Large intestine (tissue), 12 donors: Measurements from ENCODE around the gene USP17L20. TPM values are rescaled to one million over a fixed set of nuclear protein-coding genes. Genes with fewer than 3 reads are reported as not detected.
A peak's percentile ranks its signal among the peaks of the same experiment; 100 is the strongest.
"Not testable (repeated sequence)": the region's sequence is repeated elsewhere in the genome, so short reads cannot be mapped to it uniquely, and the experiment has no call there.

Source experiments
- DNase-seq, 2 donors: peaks; one replicate each; pipeline versions ENCODE4 v3.0.0 to v3.0.0-alpha.2; 2013
- H3K27ac ChIP-seq: one replicate; pipeline ENCODE4 v1.5.1; 2013; ENCODE audit warnings: low read length
- H3K27me3 ChIP-seq: 2 replicates; pipeline ENCODE4 v1.6.1; 2013; ENCODE audit warnings: low read length; ENCODE audit not compliant: control insufficient read depth, insufficient read depth
- H3K36me3 ChIP-seq: 2 replicates; pipeline ENCODE4 v1.6.1; 2013; ENCODE audit warnings: low read length; ENCODE audit not compliant: control insufficient read depth, insufficient read depth
- H3K4me1 ChIP-seq: one replicate; pipeline ENCODE4 v1.6.1; 2013; ENCODE audit warnings: low read length; ENCODE audit not compliant: control insufficient read depth, insufficient read depth
- H3K4me3 ChIP-seq: one replicate; pipeline ENCODE4 v1.5.1; 2013; ENCODE audit warnings: low read length
- H3K9me3 ChIP-seq: one replicate; pipeline ENCODE4 v1.6.1; 2013; ENCODE audit warnings: mild to moderate bottlenecking, low read depth, low read length, moderate library complexity; ENCODE audit not compliant: control insufficient read depth
- WGBS: methylation state at CpG from one replicate; pipeline ENCODE4 v1.1.5; 2013; ENCODE audit warnings: low lambda C conversion rate; ENCODE audit not compliant: insufficient coverage; 5-methylcytosine and 5-hydroxymethylcytosine counted together
- long read RNA-seq, 11 donors: transcript quantifications; one replicate each; lab custom pipeline, GENCODE V29; 2026
- polyA plus RNA-seq: library from polyadenylated mRNA; unstranded; fragments of 120-200 nt; gene quantifications from one replicate; pipeline ENCODE4 v1.2.1, GENCODE V29; 2013

Gene USP17L20, protein sequence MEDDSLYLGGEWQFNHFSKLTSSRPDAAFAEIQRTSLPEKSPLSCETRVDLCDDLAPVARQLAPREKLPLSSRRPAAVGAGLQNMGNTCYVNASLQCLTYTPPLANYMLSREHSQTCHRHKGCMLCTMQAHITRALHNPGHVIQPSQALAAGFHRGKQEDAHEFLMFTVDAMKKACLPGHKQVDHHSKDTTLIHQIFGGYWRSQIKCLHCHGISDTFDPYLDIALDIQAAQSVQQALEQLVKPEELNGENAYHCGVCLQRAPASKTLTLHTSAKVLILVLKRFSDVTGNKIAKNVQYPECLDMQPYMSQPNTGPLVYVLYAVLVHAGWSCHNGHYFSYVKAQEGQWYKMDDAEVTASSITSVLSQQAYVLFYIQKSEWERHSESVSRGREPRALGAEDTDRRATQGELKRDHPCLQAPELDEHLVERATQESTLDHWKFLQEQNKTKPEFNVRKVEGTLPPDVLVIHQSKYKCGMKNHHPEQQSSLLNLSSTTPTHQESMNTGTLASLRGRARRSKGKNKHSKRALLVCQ
- not detected for polyA plus RNA-seq
- long read RNA-seq, donor 1: 0 reads
- long read RNA-seq, donor 2: 0 reads
- long read RNA-seq, donor 3: 0 reads
- long read RNA-seq, donor 4: 0 reads
- long read RNA-seq, donor 5: 0 reads
- long read RNA-seq, donor 6: 0 reads
- long read RNA-seq, donor 7: 0 reads
- long read RNA-seq, donor 8: 0 reads
- long read RNA-seq, donor 9: 0 reads
- long read RNA-seq, donor 10: 0 reads
- long read RNA-seq, donor 11: 0 reads

DNA sequence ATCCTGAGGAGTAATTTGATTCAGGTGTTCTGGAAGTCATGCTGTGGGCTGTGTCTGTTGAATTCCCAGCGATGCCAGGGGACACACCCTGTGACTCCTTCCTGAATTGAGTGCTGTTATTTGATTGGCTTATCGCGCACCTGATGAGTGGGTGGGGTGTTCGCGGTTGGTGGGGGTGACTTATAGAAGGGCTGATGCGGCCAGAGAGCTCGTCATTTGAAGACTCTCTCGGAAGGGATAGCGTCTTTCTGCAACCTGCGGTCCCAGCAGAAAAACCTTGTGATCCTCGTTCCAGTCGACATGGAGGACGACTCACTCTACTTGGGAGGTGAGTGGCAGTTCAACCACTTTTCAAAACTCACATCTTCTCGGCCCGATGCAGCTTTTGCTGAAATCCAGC lies at the start of gene USP17L20:
Gene USP17L20, plus strand, starts transcription at position 301 of the 400 bp plus-strand sequence. Its CDS starts 0 bp downstream, at position 301.
- not testable (repeated sequence) for H3K27ac ChIP-seq

DNA sequence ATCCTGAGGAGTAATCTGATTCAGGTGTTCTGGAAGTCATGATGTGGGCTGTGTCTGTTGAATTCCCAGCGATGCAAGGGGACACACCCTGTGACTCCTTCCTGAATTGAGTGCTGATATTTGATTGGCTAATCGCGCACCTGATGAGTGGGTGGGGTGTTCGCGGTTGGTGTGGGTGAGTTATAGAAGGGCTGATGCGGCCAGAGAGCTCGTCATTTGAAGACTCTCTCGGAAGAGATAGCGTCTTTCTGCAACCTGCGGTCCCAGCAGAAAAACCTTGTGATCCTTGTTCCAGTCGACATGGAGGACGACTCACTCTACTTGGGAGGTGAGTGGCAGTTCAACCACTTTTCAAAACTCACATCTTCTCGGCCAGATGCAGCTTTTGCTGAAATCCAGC lies 47.6 kb upstream of the USP17L20 start, which contains the start of gene USP17L10:
Gene USP17L10, plus strand, starts transcription at position 301 of the 400 bp plus-strand sequence. Its CDS starts 0 bp downstream, at position 301.
- H3K36me3 ChIP-seq: not testable (repeated sequence)
- no CpG with 5 or more reads among the region's 13 CpGs for WGBS

More for the DNA sequence above, at the start of gene USP17L20:
- no CpG with 5 or more reads among the region's 15 CpGs for WGBS
- DNase-seq, H3K4me1 ChIP-seq, H3K4me3 ChIP-seq, H3K27me3 ChIP-seq, H3K36me3 ChIP-seq, H3K9me3 ChIP-seq: not testable (repeated sequence)

DNA sequence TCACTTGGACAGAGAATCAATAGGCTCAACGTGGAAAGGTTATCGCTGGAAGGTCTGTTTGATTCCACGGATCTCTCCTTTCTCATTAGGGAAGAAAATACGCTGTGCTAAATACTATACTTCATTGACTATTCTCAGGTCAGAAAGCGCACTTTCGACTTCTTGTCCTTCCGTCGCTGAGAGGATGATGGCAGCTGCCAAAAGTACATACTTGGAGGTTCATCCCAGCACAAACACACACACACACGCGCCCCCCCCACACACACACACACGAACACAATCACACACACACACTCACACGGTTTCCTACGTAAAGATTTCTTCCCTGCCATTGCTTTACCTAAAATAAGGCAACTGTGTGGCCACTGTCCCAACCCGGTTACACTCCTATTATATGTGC lies 43.2 kb upstream of the USP17L20 start:
- WGBS: 93% methylated on average over 3 of the region's 14 CpGs
- not testable (repeated sequence) for DNase-seq, H3K9me3 ChIP-seq, H3K27me3 ChIP-seq, H3K27ac ChIP-seq, H3K4me3 ChIP-seq, H3K4me1 ChIP-seq, H3K36me3 ChIP-seq

More for the DNA sequence above, 47.6 kb upstream of the USP17L20 start, which contains the start of gene USP17L10:
- H3K9me3 ChIP-seq, H3K27me3 ChIP-seq, DNase-seq, H3K4me3 ChIP-seq, H3K4me1 ChIP-seq, H3K27ac ChIP-seq: not testable (repeated sequence)

DNA sequence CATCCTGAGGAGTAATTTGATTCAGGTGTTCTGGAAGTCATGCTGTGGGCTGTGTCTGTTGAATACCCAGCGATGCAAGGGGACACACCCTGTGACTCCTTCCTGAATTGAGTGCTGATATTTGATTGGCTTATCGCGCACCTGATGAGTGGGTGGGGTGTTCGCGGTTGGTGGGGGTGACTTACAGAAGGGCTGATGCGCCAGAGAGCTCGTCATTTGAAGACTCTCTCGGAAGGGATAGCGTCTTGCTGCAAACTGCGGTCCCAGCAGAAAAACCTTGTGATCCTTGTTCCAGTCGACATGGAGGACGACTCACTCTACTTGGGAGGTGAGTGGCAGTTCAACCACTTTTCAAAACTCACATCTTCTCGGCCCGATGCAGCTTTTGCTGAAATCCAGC lies 42.8 kb upstream of the USP17L20 start, which contains the start of gene USP17L11:
Gene USP17L11, plus strand, starts transcription at position 301 of the 400 bp plus-strand sequence. Its CDS starts 0 bp downstream, at position 301.
- H3K4me1 ChIP-seq, H3K27me3 ChIP-seq, DNase-seq, H3K9me3 ChIP-seq, H3K4me3 ChIP-seq, H3K27ac ChIP-seq, H3K36me3 ChIP-seq: not testable (repeated sequence)
- no CpG with 5 or more reads among the region's 14 CpGs for WGBS

DNA sequence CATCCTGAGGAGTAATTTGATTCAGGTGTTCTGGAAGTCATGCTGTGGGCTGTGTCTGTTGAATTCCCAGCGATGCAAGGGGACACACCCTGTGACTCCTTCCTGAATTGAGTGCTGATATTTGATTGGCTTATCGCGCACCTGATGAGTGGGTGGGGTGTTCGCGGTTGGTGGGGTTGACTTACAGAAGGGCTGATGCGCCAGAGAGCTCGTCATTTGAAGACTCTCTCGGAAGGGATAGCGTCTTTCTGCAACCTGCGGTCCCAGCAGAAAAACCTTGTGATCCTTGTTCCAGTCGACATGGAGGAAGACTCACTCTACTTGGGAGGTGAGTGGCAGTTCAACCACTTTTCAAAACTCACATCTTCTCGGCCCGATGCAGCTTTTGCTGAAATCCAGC lies 38.1 kb upstream of the USP17L20 start, which contains the start of gene USP17L12:
Gene USP17L12, plus strand, starts transcription at position 301 of the 400 bp plus-strand sequence. Its CDS starts 0 bp downstream, at position 301.
- no CpG with 5 or more reads among the region's 13 CpGs for WGBS
- not testable (repeated sequence) for H3K9me3 ChIP-seq, H3K36me3 ChIP-seq, DNase-seq, H3K27me3 ChIP-seq, H3K4me1 ChIP-seq, H3K4me3 ChIP-seq, H3K27ac ChIP-seq

DNA sequence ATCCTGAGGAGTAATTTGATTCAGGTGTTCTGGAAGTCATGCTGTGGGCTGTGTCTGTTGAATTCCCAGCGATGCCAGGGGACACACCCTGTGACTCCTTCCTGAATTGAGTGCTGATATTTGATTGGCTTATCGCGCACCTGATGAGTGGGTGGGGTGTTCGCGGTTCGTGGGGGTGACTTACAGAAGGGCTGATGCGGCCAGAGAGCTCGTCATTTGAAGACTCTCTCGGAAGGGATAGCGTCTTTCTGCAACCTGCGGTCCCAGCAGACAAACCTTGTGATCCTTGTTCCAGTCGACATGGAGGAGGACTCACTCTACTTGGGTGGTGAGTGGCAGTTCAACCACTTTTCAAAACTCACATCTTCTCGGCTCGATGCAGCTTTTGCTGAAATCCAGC lies 33.3 kb upstream of the USP17L20 start, which contains the start of gene USP17L13:
Gene USP17L13, plus strand, starts transcription at position 301 of the 400 bp plus-strand sequence. Its CDS starts 0 bp downstream, at position 301.
- not testable (repeated sequence) for H3K9me3 ChIP-seq, H3K4me1 ChIP-seq, H3K27ac ChIP-seq, H3K27me3 ChIP-seq, H3K4me3 ChIP-seq, H3K36me3 ChIP-seq, DNase-seq
- WGBS: no CpG with 5 or more reads among the region's 14 CpGs

DNA sequence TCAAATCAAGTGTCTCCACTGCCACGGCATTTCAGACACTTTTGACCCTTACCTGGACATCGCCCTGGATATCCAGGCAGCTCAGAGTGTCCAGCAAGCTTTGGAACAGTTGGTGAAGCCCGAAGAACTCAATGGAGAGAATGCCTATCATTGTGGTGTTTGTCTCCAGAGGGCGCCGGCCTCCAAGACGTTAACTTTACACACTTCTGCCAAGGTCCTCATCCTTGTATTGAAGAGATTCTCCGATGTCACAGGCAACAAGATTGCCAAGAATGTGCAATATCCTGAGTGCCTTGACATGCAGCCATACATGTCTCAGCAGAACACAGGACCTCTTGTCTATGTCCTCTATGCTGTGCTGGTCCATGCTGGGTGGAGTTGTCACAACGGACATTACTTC lies 27.7 kb upstream of the USP17L20 start:
- H3K4me3 ChIP-seq, H3K27me3 ChIP-seq, H3K36me3 ChIP-seq, DNase-seq, H3K9me3 ChIP-seq, H3K27ac ChIP-seq, H3K4me1 ChIP-seq: not testable (repeated sequence)
- WGBS: no CpG with 5 or more reads among the region's 8 CpGs

DNA sequence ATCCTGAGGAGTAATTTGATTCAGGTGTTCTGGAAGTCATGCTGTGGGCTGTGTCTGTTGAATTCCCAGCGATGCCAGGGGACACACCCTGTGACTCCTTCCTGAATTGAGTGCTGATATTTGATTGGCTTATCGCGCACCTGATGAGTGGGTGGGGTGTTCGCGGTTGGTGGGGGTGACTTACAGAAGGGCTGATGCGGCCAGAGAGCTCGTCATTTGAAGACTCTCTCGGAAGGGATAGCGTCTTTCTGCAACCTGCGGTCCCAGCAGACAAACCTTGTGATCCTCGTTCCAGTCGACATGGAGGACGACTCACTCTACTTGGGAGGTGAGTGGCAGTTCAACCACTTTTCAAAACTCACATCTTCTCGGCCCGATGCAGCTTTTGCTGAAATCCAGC lies 23.8 kb upstream of the USP17L20 start, which contains the start of gene USP17L15:
Gene USP17L15, plus strand, starts transcription at position 301 of the 400 bp plus-strand sequence. Its CDS starts 0 bp downstream, at position 301.
- H3K4me3 ChIP-seq, DNase-seq, H3K4me1 ChIP-seq, H3K27ac ChIP-seq, H3K36me3 ChIP-seq, H3K9me3 ChIP-seq, H3K27me3 ChIP-seq: not testable (repeated sequence)
- no CpG with 5 or more reads among the region's 15 CpGs for WGBS

DNA sequence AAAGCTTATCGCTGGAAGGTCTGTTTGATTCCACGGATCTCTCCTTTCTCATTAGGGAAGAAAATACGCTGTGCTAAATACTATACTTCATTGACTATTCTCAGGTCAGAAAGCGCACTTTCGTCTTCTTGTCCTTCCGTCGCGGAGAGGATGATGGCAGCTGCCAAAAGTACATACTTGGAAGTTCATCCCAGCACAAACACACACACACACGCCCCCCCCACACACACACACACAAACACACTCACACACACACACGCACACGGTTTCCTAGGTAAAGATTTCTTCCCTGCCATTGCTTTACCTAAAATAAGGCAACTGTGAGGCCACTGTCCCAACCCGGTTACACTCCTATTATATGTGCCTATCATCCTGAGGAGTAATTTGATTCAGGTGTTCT lies 19.5 kb upstream of the USP17L20 start:
- peak in 1 of 2 donors; percentile 1 for DNase-seq
- H3K36me3 ChIP-seq, H3K27ac ChIP-seq, H3K27me3 ChIP-seq, H3K4me3 ChIP-seq, H3K4me1 ChIP-seq, H3K9me3 ChIP-seq: not testable (repeated sequence)
- WGBS: no CpG with 5 or more reads among the region's 12 CpGs

DNA sequence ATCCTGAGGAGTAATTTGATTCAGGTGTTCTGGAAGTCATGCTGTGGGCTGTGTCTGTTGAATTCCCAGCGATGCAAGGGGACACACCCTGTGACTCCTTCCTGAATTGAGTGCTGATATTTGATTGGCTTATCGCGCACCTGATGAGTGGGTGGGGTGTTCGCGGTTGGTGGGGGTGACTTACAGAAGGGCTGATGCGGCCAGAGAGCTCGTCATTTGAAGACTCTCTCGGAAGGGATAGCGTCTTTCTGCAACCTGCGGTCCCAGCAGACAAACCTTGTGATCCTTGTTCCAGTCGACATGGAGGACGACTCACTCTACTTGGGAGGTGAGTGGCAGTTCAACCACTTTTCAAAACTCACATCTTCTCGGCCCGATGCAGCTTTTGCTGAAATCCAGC lies 14.3 kb upstream of the USP17L20 start, which contains the start of gene USP17L17:
Gene USP17L17, plus strand, starts transcription at position 301 of the 400 bp plus-strand sequence. Its CDS starts 0 bp downstream, at position 301.
- not testable (repeated sequence) for H3K27me3 ChIP-seq
- no CpG with 5 or more reads among the region's 14 CpGs for WGBS

More for the DNA sequence above, 14.3 kb upstream of the USP17L20 start, which contains the start of gene USP17L17:
- DNase-seq, H3K4me3 ChIP-seq, H3K4me1 ChIP-seq, H3K9me3 ChIP-seq, H3K27ac ChIP-seq, H3K36me3 ChIP-seq: not testable (repeated sequence)
